Hepatocyte (in vitro differentiated cells): ENCODE results near the gene ADAMTS7.

Experiments
- CTCF ChIP-seq: fragments of 200-600 bp; sonication (generic); IDR thresholded peaks from 2 replicates; pipeline ENCODE4 v1.5.1; 2016; ENCODE audit warnings: antibody characterized with exemption, mild to moderate bottlenecking; ENCODE audit not compliant: poor library complexity
- EZH2phosphoT487 ChIP-seq: fragments of 200-600 bp; sonication (generic); IDR thresholded peaks from one replicate; pipeline ENCODE4 v1.6.1; 2018; ENCODE audit warnings: antibody characterized with exemption, mild to moderate bottlenecking, low read depth, moderate library complexity; ENCODE audit not compliant: unreplicated experiment, severe bottlenecking

- TF ChIP-seq CTCF (no peak), EZH2phosphoT487 (no peak)
Measured at GRCh38 chr15:78855746-78856145, 44.5 kb upstream of the ADAMTS7 start.
